GM19351 (cell line): ENCODE measurements around the gene DENND5B.
"Not testable (repeated sequence)": the region's sequence is repeated elsewhere in the genome, so short reads cannot be mapped to it uniquely, and the experiment has no call there.

ENCODE experiments used
- ATAC-seq: cut with Tn5 transposase; IDR thresholded peaks from one replicate; pipeline ENCODE4 v1.9.1; 2021; ENCODE audit warnings: mild to moderate bottlenecking, moderate library complexity; ENCODE audit not compliant: unreplicated experiment

The DENND5B gene

GRCh38 chr12:31390991-31391390, 199.9 kb downstream of the DENND5B start:
- ATAC-seq: no peak

GRCh38 chr12:31388713-31389112, 202.2 kb downstream of the DENND5B start:
- ATAC-seq: no peak

GRCh38 chr12:31387466-31387865, 203.5 kb downstream of the DENND5B start:
- ATAC-seq: no peak

GRCh38 chr12:31387011-31387410, 203.9 kb downstream of the DENND5B start:
- ATAC-seq: no peak

- no peak for ATAC-seq
Observed at GRCh38 chr12:31386364-31386777, 204.6 kb downstream of the DENND5B start.

GRCh38 chr12:31377210-31377609, 213.7 kb downstream of the DENND5B start:
- ATAC-seq: not testable (repeated sequence)

- ATAC-seq: not testable (repeated sequence)
Observed at GRCh38 chr12:31375422-31375821, 215.5 kb downstream of the DENND5B start.

- no peak for ATAC-seq
Observed at GRCh38 chr12:31371256-31371620, 219.7 kb downstream of the DENND5B start.

- no peak for ATAC-seq
Observed at GRCh38 chr12:31370531-31371255, 220.2 kb downstream of the DENND5B start.

- ATAC-seq: no peak
Observed at GRCh38 chr12:31369712-31370521, 221.0 kb downstream of the DENND5B start.

GRCh38 chr12:31368666-31369361, 222.1 kb downstream of the DENND5B start:
- ATAC-seq: no peak

GRCh38 chr12:31366104-31366621, 224.8 kb downstream of the DENND5B start:
- ATAC-seq: no peak

- ATAC-seq: no peak
Observed at GRCh38 chr12:31363831-31364230, 227.1 kb downstream of the DENND5B start.

- peak; percentile 6 for ATAC-seq
Observed at GRCh38 chr12:31363416-31363809, 227.5 kb downstream of the DENND5B start.

- ATAC-seq: peak; percentile 73
Observed at GRCh38 chr12:31362759-31363415, 228.0 kb downstream of the DENND5B start.

- no peak for ATAC-seq
Observed at GRCh38 chr12:31362115-31362758, 228.7 kb downstream of the DENND5B start.

- ATAC-seq: no peak
Observed at GRCh38 chr12:31361730-31362114, 229.2 kb downstream of the DENND5B start.

- ATAC-seq: no peak
Observed at GRCh38 chr12:31355747-31356107, 235.2 kb downstream of the DENND5B start.

- ATAC-seq: no peak
Observed at GRCh38 chr12:31353750-31354708, 236.9 kb downstream of the DENND5B start.
